B cell (primary cell): Measurements from ENCODE around the gene GAREM2. TPM values are rescaled to one million over a fixed set of nuclear protein-coding genes. Genes with fewer than 3 reads are reported as not detected.

Experiments
- ATAC-seq: fragments of 200-7000 bp; cut with Tn5 transposase; one replicate; pipeline ENCODE4 v1.10.0; 2021; ENCODE audit warnings: low read depth, mild to moderate bottlenecking, moderate number of reproducible peaks, moderate library complexity
- CTCF ChIA-PET: fragments of 350-600 bp; sonication (Branson Sonifier 250); formaldehyde crosslinking; loops from one replicate; lab custom pipeline; 2021; ENCODE audit warnings: antibody characterized with exemption, inconsistent platforms; lab: Charles Lee
- POLR2A ChIA-PET: fragments of 350-600 bp; sonication (Branson Sonifier 250); formaldehyde crosslinking; loops from one replicate; lab custom pipeline; 2021; ENCODE audit warnings: antibody characterized with exemption; lab: Charles Lee
- DNase-seq: peaks from one replicate; pipeline ENCODE4 v3.0.0; 2013
- H2AFZ ChIP-seq: 2 replicates; pipeline ENCODE4 v1.6.1; 2012; ENCODE audit warnings: mild to moderate bottlenecking, low read depth, low read length; ENCODE audit not compliant: insufficient read depth, poor library complexity, severe bottlenecking
- H3K27ac ChIP-seq, 2 donors: 1 replicate in 1 of 2; 2 replicates in 1 of 2; pipeline ENCODE4 v1.5.1; 2012 to 2013; ENCODE audit warnings: low read length in 2 of 2, mild to moderate bottlenecking in 2 of 2, moderate library complexity in 1 of 2
- H3K27me3 ChIP-seq, 4 experiments: fragments of 200-600 bp in 1 of 4; sonication (generic) in 1 of 4; replicated peaks in 1 of 4; 1 replicate in 2 of 4; 2 replicates in 2 of 4; pipeline versions ENCODE4 v1.6.1 to v1.7.0; 2013 to 2016; ENCODE audit warnings: low read length in 3 of 4, mild to moderate bottlenecking in 2 of 4, mixed read lengths in 1 of 4, moderate library complexity in 1 of 4; ENCODE audit not compliant: insufficient read depth in 4 of 4, control insufficient read depth in 3 of 4; ENCODE audit errors: control extremely low read depth in 1 of 4
- H3K36me3 ChIP-seq, 2 experiments: replicated peaks in 1 of 2; 1 replicate in 1 of 2; 2 replicates in 1 of 2; pipeline versions ENCODE4 v1.6.1 to v1.7.1; 2013; ENCODE audit warnings: low read length in 1 of 2; ENCODE audit not compliant: insufficient read depth in 2 of 2, control insufficient read depth in 1 of 2; ENCODE audit errors: control extremely low read depth in 1 of 2, extremely low read depth in 1 of 2
- H3K4me1 ChIP-seq, 2 donors: fragments of 200-600 bp in 1 of 2; sonication (generic) in 1 of 2; 1 replicate in 1 of 2; 2 replicates in 1 of 2; pipeline versions ENCODE4 v1.5.1 to v1.6.1; 2013 to 2017; ENCODE audit warnings: low read length in 2 of 2; ENCODE audit not compliant: control insufficient read depth in 2 of 2, insufficient read depth in 2 of 2
- H3K4me2 ChIP-seq: replicated peaks from 2 replicates; pipeline ENCODE3; 2012; ENCODE audit warnings: mild to moderate bottlenecking, low read depth, low read length; ENCODE audit not compliant: poor library complexity, severe bottlenecking
- H3K4me3 ChIP-seq, 5 experiments: fragments of 200-600 bp in 1 of 5; sonication (generic) in 1 of 5; 1 replicate in 3 of 5; 2 replicates in 2 of 5; pipeline versions ENCODE4 v1.5.1 to v1.7.0; 2011 to 2016; ENCODE audit warnings: low read length in 4 of 5, mild to moderate bottlenecking in 4 of 5, low read depth in 2 of 5, control low read depth in 1 of 5, moderate library complexity in 1 of 5; ENCODE audit not compliant: insufficient read depth in 1 of 5; ENCODE audit errors: control extremely low read depth in 1 of 5, extremely low read depth in 1 of 5
- H3K79me2 ChIP-seq: fragments of 200-600 bp; sonication (generic); one replicate; pipeline ENCODE4 v1.6.0; 2016; ENCODE audit warnings: low read length; ENCODE audit not compliant: control insufficient read depth, insufficient read depth
- H3K9ac ChIP-seq: fragments of 200-600 bp; sonication (generic); 2 replicates; pipeline ENCODE4 v1.6.1; 2017; ENCODE audit warnings: mild to moderate bottlenecking, low read length, moderate library complexity
- H3K9me3 ChIP-seq, 3 donors: one replicate each; pipeline versions ENCODE4 v1.6.1 to v1.7.1; 2013; ENCODE audit warnings: low read length in 2 of 3; ENCODE audit not compliant: control insufficient read depth in 2 of 3, insufficient read depth in 1 of 3; ENCODE audit errors: control extremely low read depth in 1 of 3
- H4K20me1 ChIP-seq: 2 replicates; pipeline ENCODE4 v1.6.0; 2012; ENCODE audit warnings: mild to moderate bottlenecking, low read length; ENCODE audit not compliant: insufficient read depth, control insufficient read depth, poor library complexity, severe bottlenecking
- H3K27ac Mint-ChIP-seq: one replicate; pipeline ENCODE4 v1.8.0; 2021; ENCODE audit warnings: mixed read lengths
- H3K27me3 Mint-ChIP-seq: one replicate; pipeline ENCODE4 v1.8.0; 2021; ENCODE audit warnings: mixed read lengths
- H3K4me1 Mint-ChIP-seq: one replicate; pipeline ENCODE4 v1.8.0; 2021; ENCODE audit warnings: mixed read lengths
- H3K4me3 Mint-ChIP-seq: one replicate; pipeline ENCODE4 v1.8.0; 2021; ENCODE audit warnings: mixed read lengths
- H3K9me3 Mint-ChIP-seq: one replicate; pipeline ENCODE4 v1.8.0; 2022; ENCODE audit warnings: mixed read lengths; ENCODE audit not compliant: insufficient read depth
- EZH2 ChIP-seq: IDR thresholded peaks from 2 replicates; pipeline ENCODE4 v1.6.1; 2012; ENCODE audit warnings: borderline replicate concordance, low read depth, mild to moderate bottlenecking, moderate library complexity, low read length; ENCODE audit not compliant: insufficient read depth, poor library complexity, severe bottlenecking
- WGBS: methylation state at CpG from one replicate; pipeline ENCODE4 v1.1.5; 2013; ENCODE audit warnings: missing lambda C conversion rate; ENCODE audit not compliant: insufficient coverage; 5-methylcytosine and 5-hydroxymethylcytosine counted together
- intact Hi-C: fragments of 100-400 bp; cut with micrococcal nuclease; formaldehyde crosslinking; loops from one replicate; pipeline ENCODE4 v1.10.0; 2022
- polyA plus RNA-seq: library from polyadenylated mRNA; depleted of rRNA; stranded (reverse); fragments of >200 nt; gene quantifications from 2 replicates; pipeline ENCODE4 v1.2.3, GENCODE V29; 2012
- total RNA-seq, 2 donors: library from RNA; stranded (reverse); fragments of 120-200 nt in 1 of 2; gene quantifications; 1 replicate in 1 of 2; 2 replicates in 1 of 2; pipeline versions ENCODE4 v1.2.3 to v1.2.4, GENCODE V29; 2013 to 2022
- TF ChIP-seq, protein P1 (sequence below): fragments of 200-600 bp; IDR thresholded peaks from one replicate; pipeline ENCODE4 v1.8.0; 2022; ENCODE audit warnings: antibody characterized with exemption, mild to moderate bottlenecking

GAREM2 gene
- total and polyA plus RNA-seq, 2 donors (not counting 1 experiment from before 2014, with no cell fraction given), result 0.27 to 1.7 TPM

GRCh38 chr2:26174691-26175465 lies 2.0 kb downstream of the GAREM2 start:
- Histone ChIP-seq H3K4me3 (no peak overlapping the region), H3K79me2 (no peaks in the 10 kb centered on the region), H3K4me2 (no peak overlapping the region), H3K4me1 (peaks cover 27 to 32% of the 10 kb centered on the region in 2 donors), H3K36me3 (no peaks in the 10 kb centered on the region), H3K9me3 (peaks cover 0 to 18% (median 0%) of the 10 kb centered on the region in 3 donors), H3K27me3 (peaks cover 0 to 69% (median 27%) of the 10 kb centered on the region in 4 experiments), H2AFZ (no peak overlapping the region), H3K9ac (no peak overlapping the region), H3K27ac (no peak overlapping the region), H4K20me1 (no peaks in the 10 kb centered on the region)
- intact Hi-C loops, result no loop called here
- ChIA-PET POLR2A (interaction anchor here (0.6 kb wide), 1 partner anchor 18 kb away, joined by 8 read pairs; no protein-coding TSS in a partner anchor), CTCF (interaction anchor here (2.6 kb wide), 1 partner anchor 10 kb away, joined by 9 read pairs; no protein-coding TSS in a partner anchor)
- TF ChIP-seq EZH2, result no peak
- TF ChIP-seq, protein P1, sequence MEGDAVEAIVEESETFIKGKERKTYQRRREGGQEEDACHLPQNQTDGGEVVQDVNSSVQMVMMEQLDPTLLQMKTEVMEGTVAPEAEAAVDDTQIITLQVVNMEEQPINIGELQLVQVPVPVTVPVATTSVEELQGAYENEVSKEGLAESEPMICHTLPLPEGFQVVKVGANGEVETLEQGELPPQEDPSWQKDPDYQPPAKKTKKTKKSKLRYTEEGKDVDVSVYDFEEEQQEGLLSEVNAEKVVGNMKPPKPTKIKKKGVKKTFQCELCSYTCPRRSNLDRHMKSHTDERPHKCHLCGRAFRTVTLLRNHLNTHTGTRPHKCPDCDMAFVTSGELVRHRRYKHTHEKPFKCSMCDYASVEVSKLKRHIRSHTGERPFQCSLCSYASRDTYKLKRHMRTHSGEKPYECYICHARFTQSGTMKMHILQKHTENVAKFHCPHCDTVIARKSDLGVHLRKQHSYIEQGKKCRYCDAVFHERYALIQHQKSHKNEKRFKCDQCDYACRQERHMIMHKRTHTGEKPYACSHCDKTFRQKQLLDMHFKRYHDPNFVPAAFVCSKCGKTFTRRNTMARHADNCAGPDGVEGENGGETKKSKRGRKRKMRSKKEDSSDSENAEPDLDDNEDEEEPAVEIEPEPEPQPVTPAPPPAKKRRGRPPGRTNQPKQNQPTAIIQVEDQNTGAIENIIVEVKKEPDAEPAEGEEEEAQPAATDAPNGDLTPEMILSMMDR, result no peak
- peak overlapping the region; percentile 82 for H3K4me3 Mint-ChIP-seq
- peaks cover 38% of the 10 kb centered on the region for H3K27me3 Mint-ChIP-seq
- WGBS, result 29% methylated on average over 2 of the region's 10 CpGs
- H3K9me3 Mint-ChIP-seq, result no peaks in the 10 kb centered on the region
- peaks cover 18% of the 10 kb centered on the region for H3K4me1 Mint-ChIP-seq
- ATAC-seq (no peak), DNase-seq (peak; percentile 20)
- H3K27ac Mint-ChIP-seq, result no peak overlapping the region
